GM12874 (cell line): ENCODE data around the gene TNS1.

ENCODE experiments used
- CTCF ChIP-seq: IDR thresholded peaks from 2 replicates; pipeline ENCODE4 v1.5.1; 2011; ENCODE audit warnings: low read depth, mild to moderate bottlenecking, control low read depth, low read length, moderate library complexity; ENCODE audit not compliant: insufficient read depth

The TNS1 gene

GRCh38 chr2:217812170-217812569, 190.6 kb downstream of the TNS1 start:
- no peak for TF ChIP-seq CTCF

GRCh38 chr2:217810260-217810659, 192.5 kb downstream of the TNS1 start:
- no peak for TF ChIP-seq CTCF

- no peak for TF ChIP-seq CTCF
These were observed 193.1 kb downstream of the TNS1 start for GRCh38 chr2:217809736-217810135.

GRCh38 chr2:217808326-217808725, 194.5 kb downstream of the TNS1 start:
- no peak for TF ChIP-seq CTCF

GRCh38 chr2:217807753-217808152, 195.0 kb downstream of the TNS1 start:
- TF ChIP-seq CTCF: no peak

- TF ChIP-seq CTCF: no peak
These were observed 195.8 kb downstream of the TNS1 start for GRCh38 chr2:217807025-217807424.

GRCh38 chr2:217806482-217806765, 196.4 kb downstream of the TNS1 start:
- no peak for TF ChIP-seq CTCF
